NCI-H345 treated with DMSO at 0.1 percent for 48 hours (cell line): ENCODE measurements around the gene PCED1B.
"Not testable (repeated sequence)": the region's sequence is repeated elsewhere in the genome, so short reads cannot be mapped to it uniquely, and the experiment has no call there.

Source experiments
- DNase-seq: peaks from one replicate; lab custom pipeline; 2025; ENCODE audit not compliant: unreplicated experiment; lab: John Stamatoyannopoulos, UW

Gene PCED1B

GRCh38 chr12:47160316-47161244 lies 81.2 kb downstream of the PCED1B start:
- DNase-seq: no peak

DNA sequence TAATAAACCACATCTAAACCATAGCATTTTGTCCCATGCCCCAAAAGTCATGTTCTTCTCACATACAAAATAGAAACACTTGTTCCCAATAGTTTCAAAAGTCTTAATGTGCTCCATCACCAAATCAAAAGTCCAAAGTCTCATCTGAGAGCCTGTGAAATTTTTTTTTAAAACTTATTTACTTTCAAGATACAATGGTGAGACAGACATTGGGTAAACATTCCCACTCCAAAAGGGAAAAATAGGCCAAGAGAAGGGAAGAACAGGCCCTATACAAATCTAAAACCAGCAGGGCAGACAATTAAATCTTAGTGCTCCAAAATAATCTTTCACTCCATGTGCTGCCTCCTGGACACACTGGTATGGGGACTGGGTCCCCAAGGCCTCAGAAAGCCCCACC lies 84.7 kb downstream of the PCED1B start:
- no peak for DNase-seq

- no peak for DNase-seq
Observed at GRCh38 chr12:47164724-47165439, 85.5 kb downstream of the PCED1B start.

GRCh38 chr12:47165934-47166333 lies 86.5 kb downstream of the PCED1B start:
- no peak for DNase-seq

DNA sequence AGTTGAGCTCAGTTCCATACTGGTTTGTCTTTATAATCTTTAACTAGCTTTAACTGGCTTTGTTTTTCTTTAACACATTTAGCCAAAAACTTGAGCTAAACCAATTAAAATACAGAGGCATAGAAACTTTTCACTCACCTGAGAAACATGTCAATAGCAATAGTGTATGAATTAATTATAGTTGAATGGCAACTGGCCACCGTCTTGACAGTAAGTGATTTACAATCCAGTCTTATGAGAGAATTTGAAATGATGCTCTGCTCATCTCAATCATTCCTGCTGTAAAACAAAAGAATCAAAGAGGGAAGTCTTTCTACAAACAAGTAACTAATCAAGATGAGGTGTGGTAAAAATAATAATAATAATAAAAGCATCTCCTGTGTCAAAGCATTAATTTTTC lies 86.9 kb downstream of the PCED1B start:
- DNase-seq: no peak

DNA sequence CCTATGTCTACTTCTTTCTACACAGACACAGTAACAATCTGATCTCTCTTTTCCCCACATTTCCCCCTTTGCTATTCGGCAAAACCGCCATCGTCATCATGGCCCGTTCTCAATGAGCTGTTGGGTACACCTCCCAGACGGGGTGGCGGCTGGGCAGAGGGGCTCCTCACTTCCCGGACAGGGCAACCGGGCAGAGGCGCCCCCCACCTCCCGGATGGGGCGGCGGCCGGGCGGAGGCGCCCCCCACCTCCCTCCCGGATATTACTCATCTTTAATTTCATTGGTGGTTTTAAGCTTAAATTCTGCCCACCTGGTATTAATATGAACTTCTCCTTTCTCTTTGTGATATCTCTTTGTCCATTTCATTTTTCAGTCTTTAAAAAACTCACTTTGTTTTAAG lies 90.9 kb downstream of the PCED1B start:
- DNase-seq: not testable (repeated sequence)

DNA sequence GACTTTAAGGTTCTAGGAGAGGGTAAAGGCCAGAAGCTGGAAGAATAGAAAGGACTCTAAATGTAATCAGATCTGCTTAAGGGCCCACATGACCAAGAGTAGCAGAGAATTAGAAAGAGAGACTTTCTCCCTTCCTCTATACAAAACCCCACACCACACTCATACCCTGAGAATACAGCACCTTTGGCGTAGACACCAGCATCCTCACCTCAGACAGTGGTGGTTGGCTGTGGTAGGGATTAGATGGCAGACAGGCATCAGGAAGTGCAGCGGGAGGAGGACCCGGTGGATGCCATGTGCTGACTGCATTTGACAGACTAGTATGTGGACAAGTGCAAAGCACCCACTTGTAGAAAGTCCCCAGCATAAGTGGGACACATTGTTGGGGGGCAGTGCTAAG lies 98.6 kb downstream of the PCED1B start:
- DNase-seq: no peak

- DNase-seq: not testable (repeated sequence)
Observed at GRCh38 chr12:47182164-47182938, 102.9 kb downstream of the PCED1B start.

DNA sequence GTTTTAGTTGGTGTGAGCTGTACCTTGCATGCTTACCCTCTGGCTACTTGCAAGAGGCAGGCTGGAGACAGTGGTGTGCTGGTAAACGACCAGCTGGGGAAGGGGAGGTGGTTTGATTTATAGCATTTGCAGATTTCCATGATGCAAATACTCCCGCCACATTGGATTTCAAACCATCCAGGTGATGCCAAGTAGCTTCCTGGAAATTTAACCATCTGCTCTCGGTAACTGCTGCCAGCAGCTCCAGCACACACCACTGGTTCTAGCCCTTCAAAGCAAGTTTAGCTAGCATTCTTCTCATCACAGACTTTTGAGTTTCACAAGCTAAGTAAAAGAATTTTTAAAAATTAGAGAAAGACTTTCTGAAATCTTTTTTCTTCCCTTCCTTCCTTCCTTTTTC lies 104.8 kb downstream of the PCED1B start:
- no peak for DNase-seq

DNA sequence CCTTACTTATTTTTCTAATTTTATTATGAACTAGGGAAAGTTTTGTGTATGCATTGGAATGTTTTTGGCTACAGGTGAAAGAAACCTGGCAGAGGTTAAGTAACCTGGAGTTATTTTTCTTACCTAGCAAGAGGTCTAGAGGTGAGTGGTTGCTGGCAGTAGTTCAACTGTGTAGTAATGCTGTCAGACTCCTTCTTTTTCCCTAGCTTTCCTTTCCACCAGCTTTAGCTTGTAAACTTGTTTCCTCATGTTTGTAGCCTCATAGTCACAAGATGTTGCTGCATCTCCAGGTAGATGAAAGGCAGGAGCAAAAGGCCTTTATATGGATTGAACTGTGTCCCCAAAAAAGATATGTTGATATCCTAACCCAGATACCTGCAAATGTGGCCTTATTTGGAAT lies 105.4 kb downstream of the PCED1B start:
- no peak for DNase-seq

GRCh38 chr12:47186246-47186645 lies 106.8 kb downstream of the PCED1B start:
- DNase-seq: no peak

DNA sequence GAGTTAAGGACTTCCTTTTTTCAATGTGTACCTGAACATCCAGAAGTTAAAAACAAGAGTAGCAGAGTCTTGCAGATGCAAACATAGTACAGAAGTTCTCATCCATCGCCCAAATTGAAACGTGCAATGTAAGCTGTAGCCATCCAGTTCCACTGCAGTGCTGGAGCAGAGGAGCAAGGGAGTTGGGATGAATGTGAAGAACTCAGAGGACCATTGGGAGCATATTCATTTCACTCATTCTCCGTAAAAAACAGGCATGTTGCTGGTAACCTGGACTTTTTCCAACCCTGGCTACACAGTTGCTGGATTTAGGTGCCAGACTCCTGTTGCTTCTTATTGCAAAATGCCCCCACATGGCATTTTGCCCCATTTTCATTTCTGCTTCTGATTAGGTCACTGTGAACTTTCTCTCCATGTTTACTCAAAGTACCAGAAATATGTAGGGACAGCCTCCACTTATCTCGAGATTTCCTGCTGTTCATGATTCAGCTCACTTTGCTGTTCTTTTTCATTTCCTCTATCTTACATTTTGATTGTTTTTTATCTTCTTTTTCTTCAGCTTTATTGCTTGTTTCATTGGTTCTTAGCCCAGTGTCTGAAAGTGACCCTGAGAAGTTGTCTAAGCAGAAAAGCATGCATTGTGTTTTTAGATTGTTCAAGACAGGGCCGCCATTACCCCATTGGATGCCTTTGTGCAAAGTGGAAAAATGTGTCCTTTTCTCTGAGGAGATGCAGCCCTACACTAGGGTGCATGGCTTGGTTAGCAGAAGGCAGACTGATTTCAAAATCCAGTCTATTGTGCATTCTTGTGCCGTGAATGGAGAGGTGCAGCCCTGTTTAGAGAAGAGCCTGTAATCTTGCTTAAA lies 109.4 kb downstream of the PCED1B start:
- no peak for DNase-seq

- no peak for DNase-seq
Observed at GRCh38 chr12:47189728-47190127, 110.3 kb downstream of the PCED1B start.

GRCh38 chr12:47190271-47190750 lies 110.9 kb downstream of the PCED1B start:
- no peak for DNase-seq

DNA sequence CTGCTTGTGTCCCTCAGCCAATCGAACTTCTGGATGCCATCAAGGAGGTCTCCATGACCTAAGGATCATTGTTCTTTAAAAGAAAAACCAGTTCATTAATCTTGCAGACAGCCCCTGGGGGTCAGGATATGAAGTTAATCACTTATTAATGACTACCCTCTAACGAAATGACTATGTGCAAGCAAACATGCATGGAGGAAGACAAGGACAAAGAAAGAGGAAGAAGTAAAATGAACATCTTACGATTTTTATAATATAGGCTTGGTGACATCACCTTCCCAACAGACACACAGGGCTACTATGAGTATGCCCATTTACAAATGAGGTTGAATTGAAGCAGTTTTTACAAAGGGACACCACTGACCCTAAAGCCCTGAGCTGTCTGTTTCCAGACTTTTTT lies 111.5 kb downstream of the PCED1B start:
- DNase-seq: no peak

- no peak for DNase-seq
Observed at GRCh38 chr12:47192051-47192450, 112.6 kb downstream of the PCED1B start.

- no peak for DNase-seq
Observed at GRCh38 chr12:47193066-47193465, 113.6 kb downstream of the PCED1B start.

GRCh38 chr12:47194501-47194900 lies 115.1 kb downstream of the PCED1B start:
- no peak for DNase-seq

DNA sequence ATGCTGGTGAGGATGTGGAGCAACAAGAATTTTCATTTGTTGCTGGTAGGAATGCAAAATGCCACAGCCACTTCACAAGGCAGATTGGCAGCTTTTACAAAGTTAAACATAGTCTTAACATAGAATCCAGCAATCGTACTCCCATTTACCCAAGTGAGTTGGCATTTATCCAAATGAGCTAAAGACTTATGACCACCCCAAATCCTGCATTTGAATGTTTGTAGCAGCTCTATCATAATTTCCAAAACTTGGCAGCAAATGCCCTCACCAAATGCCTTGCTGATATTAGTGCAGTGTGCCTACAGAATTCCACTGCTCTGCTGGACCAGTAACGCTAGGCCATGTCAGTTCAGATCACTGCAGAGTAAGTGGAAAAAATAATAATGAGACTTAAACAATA lies 121.0 kb downstream of the PCED1B start:
- no peak for DNase-seq

GRCh38 chr12:47201190-47201589 lies 121.8 kb downstream of the PCED1B start:
- not testable (repeated sequence) for DNase-seq
